ENCODE measurements around the gene KNG1.

The KNG1 gene

DNA sequence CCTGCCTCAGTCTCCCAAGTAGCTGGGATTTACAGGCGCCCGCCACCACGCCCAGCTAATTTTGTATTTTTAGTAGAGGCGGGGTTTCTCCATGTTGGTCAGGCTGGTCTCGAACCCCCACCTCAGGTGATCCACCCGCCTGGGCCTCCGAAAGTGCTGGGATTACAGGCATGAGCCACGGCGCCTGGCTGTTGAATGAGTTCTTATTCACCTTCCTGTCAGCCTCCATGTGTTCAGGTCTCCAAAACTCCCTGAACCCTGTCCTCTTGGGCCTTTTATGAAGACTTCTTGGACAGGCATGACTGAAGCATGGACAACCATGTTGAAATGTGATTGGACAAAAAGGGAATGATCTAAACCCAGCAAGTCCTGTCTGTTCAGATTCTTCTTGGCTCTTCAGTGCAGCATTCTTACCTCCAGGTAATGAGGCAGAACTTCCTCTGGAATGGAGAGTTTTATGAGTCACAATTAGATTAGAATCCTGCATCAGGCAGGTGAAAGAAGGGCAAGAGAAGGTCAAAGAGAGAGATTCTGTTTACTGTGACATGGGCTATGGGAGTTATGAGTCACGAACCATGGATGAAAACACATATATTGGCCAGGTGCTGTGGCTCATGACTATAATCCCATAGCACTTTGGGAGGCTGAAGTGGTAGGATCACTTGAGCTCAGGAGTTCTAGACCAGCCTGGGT, 43.1 kb downstream of the KNG1 start:
- no peaks in the 10 kb centered on the region for H3K4me1 ChIP-seq
- no peak for DNase-seq
- TF ChIP-seq, protein P1, sequence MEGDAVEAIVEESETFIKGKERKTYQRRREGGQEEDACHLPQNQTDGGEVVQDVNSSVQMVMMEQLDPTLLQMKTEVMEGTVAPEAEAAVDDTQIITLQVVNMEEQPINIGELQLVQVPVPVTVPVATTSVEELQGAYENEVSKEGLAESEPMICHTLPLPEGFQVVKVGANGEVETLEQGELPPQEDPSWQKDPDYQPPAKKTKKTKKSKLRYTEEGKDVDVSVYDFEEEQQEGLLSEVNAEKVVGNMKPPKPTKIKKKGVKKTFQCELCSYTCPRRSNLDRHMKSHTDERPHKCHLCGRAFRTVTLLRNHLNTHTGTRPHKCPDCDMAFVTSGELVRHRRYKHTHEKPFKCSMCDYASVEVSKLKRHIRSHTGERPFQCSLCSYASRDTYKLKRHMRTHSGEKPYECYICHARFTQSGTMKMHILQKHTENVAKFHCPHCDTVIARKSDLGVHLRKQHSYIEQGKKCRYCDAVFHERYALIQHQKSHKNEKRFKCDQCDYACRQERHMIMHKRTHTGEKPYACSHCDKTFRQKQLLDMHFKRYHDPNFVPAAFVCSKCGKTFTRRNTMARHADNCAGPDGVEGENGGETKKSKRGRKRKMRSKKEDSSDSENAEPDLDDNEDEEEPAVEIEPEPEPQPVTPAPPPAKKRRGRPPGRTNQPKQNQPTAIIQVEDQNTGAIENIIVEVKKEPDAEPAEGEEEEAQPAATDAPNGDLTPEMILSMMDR (IDR thresholded peaks at IDR 0.05; ENCODE audit: low read depth, low read length): no peak
- no peaks in the 10 kb centered on the region for H3K9me3 ChIP-seq
- no peak overlapping the region for H3K4me3 ChIP-seq (ENCODE audit: low read depth, low read length)
- H3K27me3 ChIP-seq: no peaks in the 10 kb centered on the region
- no peaks in the 10 kb centered on the region for H3K36me3 ChIP-seq

GRCh38 chr3:186760897-186761447, 43.8 kb downstream of the KNG1 start:
- TF ChIP-seq, protein P1 (IDR thresholded peaks at IDR 0.05; ENCODE audit: low read depth, low read length): no peak
- no peaks in the 10 kb centered on the region for H3K4me1 ChIP-seq
- H3K4me3 ChIP-seq (ENCODE audit: low read depth, low read length): no peak overlapping the region
- no peaks in the 10 kb centered on the region for H3K27me3 ChIP-seq
- no peaks in the 10 kb centered on the region for H3K9me3 ChIP-seq
- H3K36me3 ChIP-seq: no peaks in the 10 kb centered on the region
- no peak for DNase-seq

- Histone ChIP-seq H3K9me3 (no peaks in the 10 kb centered on the region), H3K4me1 (no peaks in the 10 kb centered on the region; the same call in 1 of the 2 replicates), H3K4me3 (ENCODE audit: low read depth, low read length) (peak overlapping the region; percentile 54), H3K36me3 (no peaks in the 10 kb centered on the region), H3K27me3 (no peaks in the 10 kb centered on the region)
- DNase-seq: peak; percentile 18
- TF ChIP-seq, protein P1 (IDR thresholded peaks at IDR 0.05; ENCODE audit: low read depth, low read length): no peak
Measured at GRCh38 chr3:186772281-186772694, 55.1 kb downstream of the KNG1 start.

DNA sequence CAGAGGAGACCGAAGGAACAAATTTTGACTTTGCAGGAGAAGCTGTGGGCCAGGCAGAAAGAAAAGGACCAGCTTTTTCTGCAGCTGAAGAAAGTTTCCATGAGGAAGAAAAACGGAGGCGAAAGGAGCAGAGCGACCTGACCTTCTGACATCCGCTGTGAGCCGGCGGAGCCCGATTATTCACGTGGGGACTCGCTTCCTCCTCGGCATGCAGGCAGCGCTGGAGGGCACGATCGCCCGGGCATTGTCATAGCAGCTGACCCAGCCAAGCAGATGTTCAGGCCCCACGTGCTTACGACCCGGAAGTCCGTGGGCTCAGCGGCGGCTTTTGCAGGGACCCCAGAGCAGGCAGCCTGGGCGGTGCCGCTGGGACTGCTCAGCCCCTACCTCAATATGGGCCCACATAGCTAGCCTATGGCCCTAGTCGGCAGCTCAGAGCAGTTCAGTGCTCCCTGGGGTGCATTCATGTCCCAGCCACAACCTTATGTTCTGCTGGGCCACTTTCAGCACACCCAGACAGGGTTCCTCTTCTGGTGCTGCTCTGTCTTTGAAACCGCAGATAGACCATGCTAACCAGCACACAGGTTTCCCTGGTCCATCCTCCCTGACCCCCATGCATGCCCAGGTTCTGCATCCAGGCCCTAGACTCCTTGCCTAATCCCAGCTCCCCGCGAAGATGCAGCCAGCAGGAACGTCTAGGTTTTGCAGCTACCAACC, 55.7 kb downstream of the KNG1 start:
- Histone ChIP-seq H3K9me3 (no peaks in the 10 kb centered on the region), H3K27me3 (no peaks in the 10 kb centered on the region), H3K4me3 (ENCODE audit: low read depth, low read length) (peak overlapping the region; percentile 54), H3K4me1 (no peaks in the 10 kb centered on the region; the same call in 1 of the 2 replicates), H3K36me3 (no peaks in the 10 kb centered on the region)
- TF ChIP-seq, protein P1 (IDR thresholded peaks at IDR 0.05; ENCODE audit: low read depth, low read length): no peak
- peak; percentile 72 for DNase-seq

GRCh38 chr3:186775999-186776398, 58.8 kb downstream of the KNG1 start:
- Histone ChIP-seq H3K9me3 (no peaks in the 10 kb centered on the region), H3K36me3 (no peaks in the 10 kb centered on the region), H3K4me1 (no peaks in the 10 kb centered on the region; the same call in 1 of the 2 replicates), H3K4me3 (ENCODE audit: low read depth, low read length) (no peak overlapping the region), H3K27me3 (no peaks in the 10 kb centered on the region)
- peak; percentile 14 for DNase-seq
- TF ChIP-seq, protein P1 (IDR thresholded peaks at IDR 0.05; ENCODE audit: low read depth, low read length): peak; percentile 25; the same call in 1 of the 2 replicates
